Effector memory CD4-positive, alpha-beta T cell (primary cell): ENCODE measurements around the gene ENKUR.

Source experiments
- DNase-seq, 3 donors: peaks; one replicate each; pipeline ENCODE4 v3.0.0-alpha.2; 2020
- H3K27ac ChIP-seq: 2 replicates; pipeline ENCODE4 v1.7.0; 2013; ENCODE audit warnings: mild to moderate bottlenecking, low read length, moderate library complexity; ENCODE audit not compliant: insufficient read depth, poor library complexity, severe bottlenecking
- H3K27me3 ChIP-seq: replicated peaks from 2 replicates; pipeline ENCODE4 v1.7.0; 2013; ENCODE audit warnings: mild to moderate bottlenecking, low read length; ENCODE audit not compliant: insufficient read depth, control insufficient read depth, poor library complexity, severe bottlenecking
- H3K36me3 ChIP-seq: 2 replicates; pipeline ENCODE4 v1.7.0; 2013; ENCODE audit warnings: mild to moderate bottlenecking, low read length, moderate library complexity; ENCODE audit not compliant: control insufficient read depth, insufficient read depth
- H3K4me1 ChIP-seq: 2 replicates; pipeline ENCODE4 v1.7.0; 2013; ENCODE audit warnings: low read length, mild to moderate bottlenecking; ENCODE audit not compliant: control insufficient read depth, insufficient read depth, poor library complexity, severe bottlenecking
- H3K4me3 ChIP-seq: 2 replicates; pipeline ENCODE4 v1.7.0; 2013; ENCODE audit warnings: low read length, low read depth, mild to moderate bottlenecking; ENCODE audit not compliant: insufficient read depth, poor library complexity, severe bottlenecking
- H3K9me3 ChIP-seq: 2 replicates; pipeline ENCODE4 v1.7.0; 2013; ENCODE audit warnings: mild to moderate bottlenecking, low read length, moderate library complexity; ENCODE audit not compliant: control insufficient read depth

Gene ENKUR

GRCh38 chr10:25050402-25050801 is 34.4 kb upstream of the ENKUR start:
- no peaks in the 10 kb centered on the region for H3K36me3 ChIP-seq
- DNase-seq = no peak

GRCh38 chr10:25049966-25050365 is 34.0 kb upstream of the ENKUR start:
- no peak for DNase-seq
- Histone ChIP-seq H3K36me3 (no peaks in the 10 kb centered on the region), H3K27ac (no peak overlapping the region), H3K4me1 (no peaks in the 10 kb centered on the region), H3K9me3 (no peaks in the 10 kb centered on the region), H3K27me3 (no peaks in the 10 kb centered on the region), H3K4me3 (no peak overlapping the region)

More at GRCh38 chr10:25050402-25050801, 34.4 kb upstream of the ENKUR start:
- Histone ChIP-seq H3K27ac (no peak overlapping the region), H3K4me3 (no peak overlapping the region), H3K4me1 (no peaks in the 10 kb centered on the region), H3K9me3 (no peaks in the 10 kb centered on the region), H3K27me3 (no peaks in the 10 kb centered on the region)

DNA sequence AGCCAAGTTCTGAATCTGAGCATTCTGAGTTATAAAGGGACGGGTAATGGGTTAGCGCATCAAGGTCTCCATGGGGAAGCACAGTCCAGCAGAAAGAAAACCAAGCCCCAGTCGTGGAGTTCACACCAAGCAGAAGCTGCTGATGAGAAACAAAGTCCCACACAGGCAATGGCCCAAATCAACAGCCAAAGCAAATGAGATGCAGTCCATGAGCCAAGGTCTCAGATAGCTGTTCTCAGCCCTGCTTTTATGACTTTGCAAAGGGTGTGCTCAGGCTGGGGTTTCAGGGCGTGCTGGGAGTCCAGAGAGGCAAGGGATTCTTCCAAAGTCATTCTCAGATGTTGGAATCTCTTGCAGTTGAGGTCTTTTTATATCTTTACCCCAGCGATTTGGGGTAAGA is 32.5 kb upstream of the ENKUR start:
- Histone ChIP-seq H3K36me3 (no peaks in the 10 kb centered on the region), H3K4me3 (no peak overlapping the region), H3K4me1 (no peaks in the 10 kb centered on the region), H3K9me3 (no peaks in the 10 kb centered on the region), H3K27ac (no peak overlapping the region), H3K27me3 (no peaks in the 10 kb centered on the region)
- DNase-seq = no peak

GRCh38 chr10:25047591-25048301 is 31.8 kb upstream of the ENKUR start:
- Histone ChIP-seq H3K4me1 (no peaks in the 10 kb centered on the region), H3K9me3 (no peaks in the 10 kb centered on the region), H3K27me3 (no peaks in the 10 kb centered on the region), H3K27ac (no peak overlapping the region), H3K36me3 (no peaks in the 10 kb centered on the region), H3K4me3 (no peak overlapping the region)
- DNase-seq = no peak

DNA sequence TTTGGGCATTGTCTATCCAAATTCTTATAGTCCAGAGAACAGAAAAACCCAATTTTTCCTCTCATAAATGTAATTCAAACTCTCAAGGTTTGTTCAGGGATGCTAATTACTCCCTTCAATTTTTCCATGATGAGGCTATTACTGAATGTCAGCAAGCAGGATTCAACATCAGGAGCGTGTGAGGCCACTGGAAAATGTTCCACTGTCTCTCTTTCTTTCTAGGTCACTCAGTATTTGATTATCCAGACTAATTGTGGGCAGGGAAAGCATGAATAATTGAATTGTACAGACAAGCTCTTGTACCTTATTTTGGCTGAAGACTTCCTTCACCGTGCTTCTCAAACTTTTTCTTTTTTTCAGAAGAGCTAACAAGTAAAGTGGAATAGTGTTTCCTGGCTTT is 31.1 kb upstream of the ENKUR start:
- H3K36me3 ChIP-seq = no peaks in the 10 kb centered on the region

GRCh38 chr10:25046641-25047040 is 30.7 kb upstream of the ENKUR start:
- Histone ChIP-seq H3K27ac (no peak overlapping the region), H3K9me3 (no peaks in the 10 kb centered on the region)
- no peak for DNase-seq

More for the DNA sequence above, 31.1 kb upstream of the ENKUR start:
- H3K27ac ChIP-seq = no peak overlapping the region
- H3K9me3 ChIP-seq = no peaks in the 10 kb centered on the region
- no peak for DNase-seq
- H3K4me1 ChIP-seq = no peaks in the 10 kb centered on the region
- H3K4me3 ChIP-seq = no peak overlapping the region
- H3K27me3 ChIP-seq = no peaks in the 10 kb centered on the region

GRCh38 chr10:25039531-25039930 is 23.6 kb upstream of the ENKUR start:
- Histone ChIP-seq H3K4me1 (no peaks in the 10 kb centered on the region), H3K9me3 (no peaks in the 10 kb centered on the region), H3K27me3 (no peaks in the 10 kb centered on the region), H3K36me3 (no peaks in the 10 kb centered on the region), H3K27ac (no peak overlapping the region), H3K4me3 (no peak overlapping the region)
- no peak for DNase-seq

More at GRCh38 chr10:25046641-25047040, 30.7 kb upstream of the ENKUR start:
- H3K36me3 ChIP-seq = no peaks in the 10 kb centered on the region
- H3K27me3 ChIP-seq = no peaks in the 10 kb centered on the region
- no peak overlapping the region for H3K4me3 ChIP-seq
- no peaks in the 10 kb centered on the region for H3K4me1 ChIP-seq

DNA sequence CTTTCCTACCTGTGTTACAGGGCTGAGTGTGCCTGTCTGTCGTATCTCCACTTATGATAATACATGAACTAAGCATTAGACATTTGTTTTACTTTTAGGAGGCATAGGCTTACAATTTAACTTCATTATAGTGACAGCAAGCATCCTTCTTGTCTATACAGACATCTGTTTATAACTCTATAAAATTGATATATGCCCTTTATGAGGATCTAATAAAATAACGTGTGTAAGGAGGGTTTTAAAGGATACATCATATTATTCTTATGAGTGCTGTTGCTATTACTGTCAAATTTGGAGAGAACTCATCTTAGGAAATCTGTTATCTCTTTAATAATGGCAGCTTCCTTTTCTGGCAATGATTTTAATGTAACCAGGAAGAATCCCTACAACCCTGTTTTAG is 22.4 kb upstream of the ENKUR start:
- Histone ChIP-seq H3K27ac (no peak overlapping the region), H3K9me3 (no peaks in the 10 kb centered on the region), H3K27me3 (no peaks in the 10 kb centered on the region), H3K4me1 (no peaks in the 10 kb centered on the region), H3K36me3 (no peaks in the 10 kb centered on the region), H3K4me3 (no peak overlapping the region)
- no peak for DNase-seq

DNA sequence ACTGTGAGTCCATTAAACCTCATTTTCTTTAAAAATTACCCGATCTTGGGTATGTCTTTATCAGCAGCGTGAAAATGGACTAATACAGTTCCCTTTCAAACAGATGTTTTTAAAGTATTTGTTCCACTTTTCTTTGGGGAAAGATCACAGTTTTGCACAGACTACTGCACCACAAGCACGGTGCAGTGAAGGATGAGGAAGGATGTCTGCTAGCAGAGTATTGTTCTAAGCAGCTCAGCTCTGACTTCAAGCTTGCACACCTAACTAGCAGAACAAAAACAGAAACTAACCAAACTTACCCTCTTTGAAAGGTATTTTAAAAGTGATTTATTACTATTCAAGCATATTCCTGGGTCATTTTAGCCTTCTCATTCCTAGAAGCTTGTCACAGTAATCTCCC is 20.4 kb upstream of the ENKUR start:
- no peaks in the 10 kb centered on the region for H3K27me3 ChIP-seq
- no peaks in the 10 kb centered on the region for H3K9me3 ChIP-seq
- H3K36me3 ChIP-seq = no peaks in the 10 kb centered on the region
- no peak for DNase-seq
- H3K4me3 ChIP-seq = no peak overlapping the region
- no peaks in the 10 kb centered on the region for H3K4me1 ChIP-seq
- H3K27ac ChIP-seq = no peak overlapping the region

DNA sequence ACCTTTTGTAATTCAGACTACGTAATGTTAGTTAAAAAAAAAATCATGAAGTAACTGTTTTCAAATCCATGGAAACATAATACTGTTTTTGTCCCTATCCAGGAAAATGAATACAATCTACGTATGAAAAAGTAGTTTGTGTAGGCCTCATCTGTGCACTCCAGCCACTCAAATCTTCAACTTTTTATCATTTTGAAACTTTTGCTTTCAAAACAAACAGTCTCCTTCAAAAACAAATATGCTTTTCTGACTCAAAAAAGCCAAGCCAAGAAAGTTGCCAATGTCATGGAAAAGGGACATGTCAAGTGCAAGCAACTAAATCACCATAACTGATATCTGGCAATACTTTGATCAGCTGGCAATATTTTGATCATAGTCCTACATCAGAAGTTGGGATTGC is 13.6 kb upstream of the ENKUR start:
- Histone ChIP-seq H3K27me3 (no peaks in the 10 kb centered on the region), H3K4me1 (no peaks in the 10 kb centered on the region), H3K36me3 (no peaks in the 10 kb centered on the region), H3K9me3 (no peaks in the 10 kb centered on the region), H3K27ac (no peak overlapping the region), H3K4me3 (no peak overlapping the region)
- no peak for DNase-seq
